ENCODE results near the gene FAM120B. TPM values are rescaled to one million over a fixed set of nuclear protein-coding genes. Genes with fewer than 3 reads are reported as not detected.

The FAM120B gene
- total RNA-seq, 1 experiment from 2014 or later: 25.2 TPM

GRCh38 chr6:170317076-170317475 lies 10.5 kb downstream of the FAM120B start:
- BruUV-seq (replicated peaks): no TSS peak
- CTCF ChIA-PET: no interaction called here
- no peak for ATAC-seq

GRCh38 chr6:170317718-170318117 lies 11.2 kb downstream of the FAM120B start:
- Histone ChIP-seq H3K9me2 (ENCODE audit: insufficient read depth) (no peaks in the 10 kb centered on the region), H3K9me3 (ENCODE audit: control insufficient read depth in 1 of 2, insufficient read depth in 1 of 2, low read depth in 1 of 2, low read length in 2 of 2) (no peaks in the 10 kb centered on the region), H4K20me1 (ENCODE audit: insufficient read depth) (no peaks in the 10 kb centered on the region), H3K27me3 (ENCODE audit: insufficient read depth, low read length) (no peaks in the 10 kb centered on the region), H2AFZ (ENCODE audit: low read depth, low read length, poor library complexity, severe bottlenecking) (no peak overlapping the region), H3K27ac (ENCODE audit: low read depth, low read length) (no peak overlapping the region), H3K4me2 (ENCODE audit: low read length) (no peak overlapping the region), H3K36me3 (ENCODE audit: control insufficient read depth in 1 of 2, insufficient read depth in 2 of 2, low read length in 2 of 2) (peaks cover 2 to 9% of the 10 kb centered on the region in 2 experiments; a peak in 1 of 4 replicates), H3K4me3 (replicated peaks in 1 of 2; ENCODE audit: low read depth in 1 of 2, low read length in 2 of 2) (no peak overlapping the region), H3K79me2 (ENCODE audit: insufficient read depth, low read length) (peaks cover 52% of the 10 kb centered on the region), H3K9ac (ENCODE audit: low read length) (no peak overlapping the region), H3K4me1 (ENCODE audit: control insufficient read depth in 1 of 2, insufficient read depth in 2 of 2, low read length in 2 of 2) (no peaks in the 10 kb centered on the region)
- ChIA-PET CTCF (no interaction called here), RAD21 (ENCODE audit: low non-redundant PET in 1 of 2, low total read pairs in 2 of 2, uncharacterized antibody in 2 of 2, unreplicated experiment in 2 of 2) (no interaction called here), POLR2A (no interaction called here)
- intact Hi-C loops (cut with micrococcal nuclease): no loop called here
- TSS peak; percentile 30 for BruUV-seq (replicated peaks)
- ATAC-seq (no peak), DNase-seq (ENCODE audit: low read depth, low spot score) (no peak)
- TF ChIP-seq CTCF (IDR thresholded peaks at IDR 0.05 in 2 of 3, conservative IDR thresholded peaks at IDR 0.05 in 1 of 3; ENCODE audit: borderline replicate concordance in 1 of 3, insufficient read depth in 1 of 3, low read depth in 2 of 3, low read length in 2 of 3) (no peak), CBX3 (IDR thresholded peaks at IDR 0.05; ENCODE audit: low read depth) (no peak), ZBTB33 (IDR thresholded peaks at IDR 0.05; ENCODE audit: extremely low read depth, insufficient replicate concordance, low read length) (no peak), SIN3A (IDR thresholded peaks at IDR 0.05; ENCODE audit: low read depth) (no peak), POLR2AphosphoS5 (IDR thresholded peaks at IDR 0.05; ENCODE audit: low read depth, low read length) (no peak), MAX (IDR thresholded peaks at IDR 0.05) (no peak), EGR1 (IDR thresholded peaks at IDR 0.05; ENCODE audit: low read depth) (no peak)

More at GRCh38 chr6:170317076-170317475, 10.5 kb downstream of the FAM120B start:
- intact Hi-C loops (cut with micrococcal nuclease): no loop called here
- Histone ChIP-seq H3K36me3 (ENCODE audit: control insufficient read depth in 1 of 2, insufficient read depth in 2 of 2, low read length in 2 of 2) (peaks cover 2 to 9% of the 10 kb centered on the region in 2 experiments; a peak in 1 of 4 replicates), H2AFZ (ENCODE audit: low read depth, low read length, poor library complexity, severe bottlenecking) (no peak overlapping the region), H3K27me3 (ENCODE audit: insufficient read depth, low read length) (no peaks in the 10 kb centered on the region), H3K79me2 (ENCODE audit: insufficient read depth, low read length) (peaks cover 59% of the 10 kb centered on the region), H3K4me2 (ENCODE audit: low read length) (no peak overlapping the region), H3K4me3 (replicated peaks in 1 of 2; ENCODE audit: low read depth in 1 of 2, low read length in 2 of 2) (no peak overlapping the region), H3K9ac (ENCODE audit: low read length) (no peak overlapping the region), H3K27ac (ENCODE audit: low read depth, low read length) (no peak overlapping the region), H3K9me3 (ENCODE audit: control insufficient read depth in 1 of 2, insufficient read depth in 1 of 2, low read depth in 1 of 2, low read length in 2 of 2) (no peaks in the 10 kb centered on the region), H3K4me1 (ENCODE audit: control insufficient read depth in 1 of 2, insufficient read depth in 2 of 2, low read length in 2 of 2) (no peaks in the 10 kb centered on the region), H3K9me2 (ENCODE audit: insufficient read depth) (no peaks in the 10 kb centered on the region), H4K20me1 (ENCODE audit: insufficient read depth) (no peaks in the 10 kb centered on the region; the same call in 1 of the 2 replicates)
- ChIA-PET POLR2A (no interaction called here), RAD21 (ENCODE audit: low non-redundant PET in 1 of 2, low total read pairs in 2 of 2, uncharacterized antibody in 2 of 2, unreplicated experiment in 2 of 2) (no interaction called here)
- TF ChIP-seq TCF7L2 (IDR thresholded peaks at IDR 0.05; ENCODE audit: borderline replicate concordance, extremely low read depth, insufficient read depth, insufficient read length): no peak
- no peak for TF ChIP-seq POLR2AphosphoS5 (IDR thresholded peaks at IDR 0.05; ENCODE audit: low read depth, low read length)
- no peak for TF ChIP-seq ZFX (IDR thresholded peaks at IDR 0.05)
- TF ChIP-seq EZH2 (IDR thresholded peaks at IDR 0.05): no peak
- no peak for TF ChIP-seq ZBTB33 (IDR thresholded peaks at IDR 0.05; ENCODE audit: extremely low read depth, insufficient replicate concordance, low read length)
- TF ChIP-seq SRF (IDR thresholded peaks at IDR 0.05; ENCODE audit: low read depth): no peak
- DNase-seq (ENCODE audit: low read depth, low spot score): no peak

Data from HCT116 (cell line).